Peyer's patch (tissue), 4 donors: Measurements from ENCODE around the gene KCNF1. TPM values are rescaled to one million over a fixed set of nuclear protein-coding genes. Genes with fewer than 3 reads are reported as not detected.

Experiments
- DNase-seq, 3 donors: peaks; one replicate each; pipeline ENCODE4 v3.0.0-alpha.2; 2017 to 2019
- H3K27ac ChIP-seq, 4 donors: fragments of 200-600 bp; sonication (generic); one replicate each; pipeline ENCODE4 v1.5.1; 2016 to 2019
- H3K27me3 ChIP-seq, 2 donors: fragments of 200-600 bp; sonication (generic); one replicate each; pipeline ENCODE4 v1.5.1; 2019
- H3K36me3 ChIP-seq, 3 donors: fragments of 200-600 bp; sonication (generic); one replicate each; pipeline ENCODE4 v1.5.1; 2016 to 2019
- H3K4me1 ChIP-seq, 4 donors: fragments of 200-600 bp; sonication (generic); one replicate each; pipeline ENCODE4 v1.5.1; 2016 to 2019
- H3K4me3 ChIP-seq, 4 donors: fragments of 200-600 bp; sonication (generic); 1 replicate in 3 of 4; 2 replicates in 1 of 4; pipeline ENCODE4 v1.5.1; 2016 to 2019; ENCODE audit warnings: mild to moderate bottlenecking in 1 of 4
- H3K9me3 ChIP-seq, 4 donors: fragments of 200-600 bp; sonication (generic); one replicate each; pipeline ENCODE4 v1.5.1; 2016 to 2019; ENCODE audit warnings: mild to moderate bottlenecking in 1 of 4
- CTCF ChIP-seq, 6 experiments: fragments of 450-650 bp in 4 of 6; fragments of 200-600 bp in 2 of 6; sonication (generic) in 1 of 6; IDR thresholded peaks; one replicate each; pipeline ENCODE4 v1.5.1; 2017 to 2019; ENCODE audit warnings: antibody characterized with exemption in 6 of 6, mild to moderate bottlenecking in 3 of 6, moderate library complexity in 1 of 6
- POLR2A ChIP-seq, 2 donors: fragments of 450-650 bp; IDR thresholded peaks; one replicate each; pipeline ENCODE4 v1.5.1; 2017; ENCODE audit warnings: antibody characterized with exemption in 2 of 2, mild to moderate bottlenecking in 2 of 2, moderate library complexity in 2 of 2
- total RNA-seq, 4 donors: library from RNA; depleted of rRNA; stranded (reverse); fragments of >200 nt; gene quantifications; one replicate each; pipeline ENCODE4 v1.1.0, GENCODE V29; 2016

The KCNF1 gene
- total RNA-seq, 4 donors from 2014 or later, result 6.6 TPM; not detected in 3

GRCh38 chr2:10923965-10924364 lies 12.2 kb downstream of the KCNF1 start:
- Histone ChIP-seq H3K27me3 (no peaks in the 10 kb centered on the region), H3K4me1 (no peaks in the 10 kb centered on the region), H3K36me3 (no peaks in the 10 kb centered on the region), H3K9me3 (no peaks in the 10 kb centered on the region), H3K4me3 (no peak overlapping the region), H3K27ac (no peak overlapping the region)
- no peak for TF ChIP-seq CTCF (IDR thresholded peaks at IDR 0.05)
- peak in 1 of 3 donors; percentile 9 for DNase-seq

- Histone ChIP-seq H3K4me1 (no peaks in the 10 kb centered on the region), H3K36me3 (no peaks in the 10 kb centered on the region), H3K9me3 (no peaks in the 10 kb centered on the region), H3K27ac (no peak overlapping the region), H3K4me3 (no peak overlapping the region), H3K27me3 (no peaks in the 10 kb centered on the region)
- TF ChIP-seq POLR2A (IDR thresholded peaks at IDR 0.05) (no peak), CTCF (IDR thresholded peaks at IDR 0.05) (no peak)
- no peak for DNase-seq
These were observed 12.7 kb downstream of the KCNF1 start for GRCh38 chr2:10924441-10924840.

GRCh38 chr2:10924859-10925258 lies 13.1 kb downstream of the KCNF1 start:
- Histone ChIP-seq H3K27me3 (no peaks in the 10 kb centered on the region), H3K4me3 (no peak overlapping the region), H3K9me3 (no peaks in the 10 kb centered on the region), H3K27ac (no peak overlapping the region), H3K36me3 (no peaks in the 10 kb centered on the region), H3K4me1 (no peaks in the 10 kb centered on the region)
- no peak for TF ChIP-seq CTCF (IDR thresholded peaks at IDR 0.05)
- no peak for TF ChIP-seq POLR2A (IDR thresholded peaks at IDR 0.05)
- DNase-seq, result no peak

- no peak for DNase-seq
- H3K27me3 ChIP-seq, result no peaks in the 10 kb centered on the region
- no peak for TF ChIP-seq CTCF (IDR thresholded peaks at IDR 0.05)
- TF ChIP-seq POLR2A (IDR thresholded peaks at IDR 0.05), result no peak
These were observed 14.6 kb downstream of the KCNF1 start for GRCh38 chr2:10926191-10926820.

GRCh38 chr2:10930721-10931516 lies 19.2 kb downstream of the KCNF1 start:
- TF ChIP-seq CTCF (IDR thresholded peaks at IDR 0.05), result no peak
- Histone ChIP-seq H3K27me3 (no peaks in the 10 kb centered on the region), H3K9me3 (no peaks in the 10 kb centered on the region), H3K4me1 (no peaks in the 10 kb centered on the region), H3K27ac (no peak overlapping the region), H3K36me3 (no peaks in the 10 kb centered on the region), H3K4me3 (no peak overlapping the region)
- DNase-seq, result no peak

More at GRCh38 chr2:10926191-10926820, 14.6 kb downstream of the KCNF1 start:
- Histone ChIP-seq H3K4me1 (no peaks in the 10 kb centered on the region), H3K9me3 (no peaks in the 10 kb centered on the region), H3K36me3 (no peaks in the 10 kb centered on the region), H3K27ac (no peak overlapping the region), H3K4me3 (no peak overlapping the region)
